Esophagus muscularis mucosa (tissue), 4 donors: ENCODE results near the gene RNF181. TPM values are rescaled to one million over a fixed set of nuclear protein-coding genes. Genes with fewer than 3 reads are reported as not detected.
"Not testable (repeated sequence)": the region's sequence is repeated elsewhere in the genome, so short reads cannot be mapped to it uniquely, and the experiment has no call there.

Experiments used
- DNase-seq: peaks from one replicate; pipeline ENCODE4 v3.0.0-alpha.2; 2017; ENCODE audit errors: extremely low spot score
- H3K27ac ChIP-seq, 4 donors: fragments of 200-600 bp; sonication (generic); replicated peaks in 1 of 4; 1 replicate in 3 of 4; 2 replicates in 1 of 4; pipeline ENCODE4 v1.5.1; 2016 to 2019; ENCODE audit warnings: mild to moderate bottlenecking in 1 of 4
- H3K27me3 ChIP-seq, 4 donors: fragments of 200-600 bp; sonication (generic); one replicate each; pipeline versions ENCODE4 v1.5.1 to v1.6.0; 2016 to 2019
- H3K36me3 ChIP-seq, 4 donors: fragments of 200-600 bp; sonication (generic); one replicate each; pipeline ENCODE4 v1.5.1; 2016 to 2019
- H3K4me1 ChIP-seq, 4 donors: fragments of 200-600 bp; sonication (generic); one replicate each; pipeline ENCODE4 v1.5.1; 2016 to 2019
- H3K4me3 ChIP-seq, 4 donors: fragments of 200-600 bp; sonication (generic); 1 replicate in 2 of 4; 2 replicates in 2 of 4; pipeline ENCODE4 v1.5.1; 2016 to 2019; ENCODE audit warnings: mild to moderate bottlenecking in 4 of 4, moderate library complexity in 1 of 4
- H3K9me3 ChIP-seq, 4 donors: fragments of 200-600 bp; sonication (generic); 1 replicate in 3 of 4; 2 replicates in 1 of 4; pipeline ENCODE4 v1.5.1; 2016 to 2019
- EP300 ChIP-seq: sonication (generic); formaldehyde crosslinking; IDR thresholded peaks from one replicate; pipeline ENCODE4 v1.6.1; 2017; ENCODE audit warnings: antibody characterized with exemption
- POLR2A ChIP-seq: fragments of 450-650 bp; IDR thresholded peaks from one replicate; pipeline ENCODE4 v1.6.1; 2017; ENCODE audit warnings: antibody characterized with exemption, moderate library complexity, mild to moderate bottlenecking, low read depth
- POLR2AphosphoS5 ChIP-seq, 2 donors: sonication (generic); formaldehyde crosslinking; IDR thresholded peaks; one replicate each; pipeline ENCODE4 v1.6.1; 2017; ENCODE audit warnings: antibody characterized with exemption in 2 of 2
- WGBS: methylation state at CpG from one replicate; pipeline ENCODE4 v1.1.5; 2018; 5-methylcytosine and 5-hydroxymethylcytosine counted together
- intact Hi-C: fragments of 100-400 bp; cut with DNase I; formaldehyde crosslinking; loops from one replicate; pipeline ENCODE4 v1.15.1; 2023
- total RNA-seq, 4 donors: library from RNA; depleted of rRNA; stranded (reverse); fragments of >200 nt; gene quantifications; one replicate each; pipeline versions ENCODE4 v1.1.0 to v1.2.1, GENCODE V29; 2016
- TF ChIP-seq, protein P1 (sequence below), 3 experiments: fragments of 200-600 bp in 2 of 3; fragments of 450-650 bp in 1 of 3; sonication (generic) in 2 of 3; IDR thresholded peaks; one replicate each; pipeline ENCODE4 v1.5.1; 2017 to 2019; ENCODE audit warnings: antibody characterized with exemption in 3 of 3, mild to moderate bottlenecking in 2 of 3, moderate library complexity in 1 of 3

Gene RNF181
- total RNA-seq, 4 donors from 2014 or later, result 133 to 142 (median 138) TPM

GRCh38 chr2:85601771-85602475 lies 6.4 kb downstream of the RNF181 start:
- Histone ChIP-seq H3K36me3 (peaks cover 13 to 46% (median 41%) of the 10 kb centered on the region in 4 donors), H3K9me3 (no peaks in the 10 kb centered on the region), H3K27me3 (no peaks in the 10 kb centered on the region), H3K27ac (peak overlapping the region; percentile 88 to 95 (median 92)), H3K4me3 (peak overlapping the region; percentile 74 to 95 (median 84)), H3K4me1 (peaks cover 50 to 73% (median 64%) of the 10 kb centered on the region in 4 donors)
- no peak for DNase-seq
- intact Hi-C loops, result loop anchor here (5.0 kb wide), 1 partner anchor 170 kb away; no protein-coding TSS in a partner anchor
- 9% methylated on average over 16 of the region's 36 CpGs for WGBS
- TF ChIP-seq EP300, result no peak
- TF ChIP-seq, protein P1, sequence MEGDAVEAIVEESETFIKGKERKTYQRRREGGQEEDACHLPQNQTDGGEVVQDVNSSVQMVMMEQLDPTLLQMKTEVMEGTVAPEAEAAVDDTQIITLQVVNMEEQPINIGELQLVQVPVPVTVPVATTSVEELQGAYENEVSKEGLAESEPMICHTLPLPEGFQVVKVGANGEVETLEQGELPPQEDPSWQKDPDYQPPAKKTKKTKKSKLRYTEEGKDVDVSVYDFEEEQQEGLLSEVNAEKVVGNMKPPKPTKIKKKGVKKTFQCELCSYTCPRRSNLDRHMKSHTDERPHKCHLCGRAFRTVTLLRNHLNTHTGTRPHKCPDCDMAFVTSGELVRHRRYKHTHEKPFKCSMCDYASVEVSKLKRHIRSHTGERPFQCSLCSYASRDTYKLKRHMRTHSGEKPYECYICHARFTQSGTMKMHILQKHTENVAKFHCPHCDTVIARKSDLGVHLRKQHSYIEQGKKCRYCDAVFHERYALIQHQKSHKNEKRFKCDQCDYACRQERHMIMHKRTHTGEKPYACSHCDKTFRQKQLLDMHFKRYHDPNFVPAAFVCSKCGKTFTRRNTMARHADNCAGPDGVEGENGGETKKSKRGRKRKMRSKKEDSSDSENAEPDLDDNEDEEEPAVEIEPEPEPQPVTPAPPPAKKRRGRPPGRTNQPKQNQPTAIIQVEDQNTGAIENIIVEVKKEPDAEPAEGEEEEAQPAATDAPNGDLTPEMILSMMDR (IDR thresholded peaks at IDR 0.05), result no peak

GRCh38 chr2:85602476-85603234 lies 7.1 kb downstream of the RNF181 start, which contains the start of gene TMEM150A:
Gene TMEM150A, minus strand, starts transcription at chr2:85602698. Its CDS starts 750 bp downstream, at chr2:85601948.
- intact Hi-C loops, result loop anchor here (5.0 kb wide), 1 partner anchor 170 kb away; no protein-coding TSS in a partner anchor
- TF ChIP-seq EP300 (no peak), POLR2A (peak; percentile 61), POLR2AphosphoS5 (IDR thresholded peaks at IDR 0.05) (peak; percentile 84 to 88)
- TF ChIP-seq, protein P1 (IDR thresholded peaks at IDR 0.05), result peak in 2 of 3 experiments; percentile 34 to 52
- Histone ChIP-seq H3K27me3 (no peaks in the 10 kb centered on the region), H3K4me1 (peaks cover 52 to 73% (median 63%) of the 10 kb centered on the region in 4 donors), H3K27ac (peak within 1 kb of the TSS; percentile 88 to 95 (median 92)), H3K36me3 (peaks cover 6 to 46% (median 35%) of the 10 kb centered on the region in 4 donors), H3K9me3 (no peaks in the 10 kb centered on the region), H3K4me3 (peak within 1 kb of the TSS; percentile 74 to 95 (median 84))
- 0% methylated on average over 5 of the region's 73 CpGs for WGBS
- peak; percentile 98 for DNase-seq

GRCh38 chr2:85604133-85604444 lies 8.5 kb downstream of the RNF181 start:
- H3K27ac ChIP-seq, result peak overlapping the region; percentile 55 to 95 (median 92)
- peaks cover 0 to 46% (median 28%) of the 10 kb centered on the region in 4 donors for H3K36me3 ChIP-seq
- H3K27me3 ChIP-seq, DNase-seq, H3K9me3 ChIP-seq: not testable (repeated sequence)
- intact Hi-C loops, result loop anchor here (5.0 kb wide), 1 partner anchor 172 kb away; no protein-coding TSS in a partner anchor
- H3K4me3 ChIP-seq, result peak overlapping the region; percentile 74 to 95 (median 84)
- peaks cover 55 to 86% (median 76%) of the 10 kb centered on the region in 4 donors for H3K4me1 ChIP-seq
- 73% methylated on average over 3 of the region's 3 CpGs for WGBS

DNA sequence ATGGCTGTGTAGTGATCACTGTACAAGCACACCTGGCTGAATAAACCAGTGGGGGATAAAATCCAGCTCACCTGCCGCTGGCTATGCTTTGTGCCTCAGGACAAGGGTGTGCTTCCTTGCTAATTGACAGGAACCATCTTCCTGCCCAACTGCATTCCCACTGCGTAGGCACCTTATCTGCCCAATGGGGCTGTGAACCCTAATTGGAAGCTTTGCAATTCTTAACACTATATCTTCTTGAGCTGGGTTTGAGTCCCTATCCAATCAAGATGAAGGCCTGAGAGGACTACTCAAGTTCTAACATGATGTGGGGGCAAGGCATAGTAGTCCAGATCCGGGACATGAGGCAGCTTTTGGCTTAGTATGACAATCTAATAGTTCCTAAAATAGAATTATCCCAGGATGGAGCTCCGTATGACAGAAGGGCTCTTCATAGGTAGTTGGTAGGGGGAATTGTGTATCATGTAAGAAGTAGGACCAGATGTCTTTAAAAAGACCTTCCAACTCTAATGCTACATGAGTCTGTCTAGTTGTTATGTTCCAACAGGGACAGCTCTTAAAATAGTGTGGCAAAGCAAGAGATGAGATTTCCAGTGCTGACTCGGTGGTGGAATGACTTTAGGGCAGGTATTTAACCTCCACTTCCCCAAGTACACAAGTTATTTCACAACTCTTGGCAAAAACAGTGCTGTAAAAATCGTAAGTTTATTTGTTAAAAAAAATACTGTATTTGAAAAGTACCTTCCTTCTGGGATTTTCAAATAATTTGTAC lies 9.2 kb downstream of the RNF181 start:
- Histone ChIP-seq H3K4me1 (peaks cover 58 to 87% (median 82%) of the 10 kb centered on the region in 4 donors), H3K27ac (peak overlapping the region; percentile 39 to 95 (median 75)), H3K27me3 (no peaks in the 10 kb centered on the region), H3K36me3 (peaks cover 0 to 46% (median 28%) of the 10 kb centered on the region in 4 donors), H3K9me3 (no peaks in the 10 kb centered on the region), H3K4me3 (peak overlapping the region in 1 of 4 donors; percentile 91)
- no peak for TF ChIP-seq POLR2AphosphoS5 (IDR thresholded peaks at IDR 0.05)
- TF ChIP-seq EP300, result no peak
- TF ChIP-seq, protein P1 (IDR thresholded peaks at IDR 0.05), result no peak
- TF ChIP-seq POLR2A, result no peak
- WGBS, result 58% methylated on average over 5 of the region's 6 CpGs
- intact Hi-C loops, result loop anchor here (5.0 kb wide), 1 partner anchor 172 kb away; no protein-coding TSS in a partner anchor
- no peak for DNase-seq
